Measurements from ENCODE around the gene FOXN1.

FOXN1 gene

GRCh38 chr17:28524476-28525424 lies 18.6 kb downstream of the FOXN1 start:
- no peak for DNase-seq

DNA sequence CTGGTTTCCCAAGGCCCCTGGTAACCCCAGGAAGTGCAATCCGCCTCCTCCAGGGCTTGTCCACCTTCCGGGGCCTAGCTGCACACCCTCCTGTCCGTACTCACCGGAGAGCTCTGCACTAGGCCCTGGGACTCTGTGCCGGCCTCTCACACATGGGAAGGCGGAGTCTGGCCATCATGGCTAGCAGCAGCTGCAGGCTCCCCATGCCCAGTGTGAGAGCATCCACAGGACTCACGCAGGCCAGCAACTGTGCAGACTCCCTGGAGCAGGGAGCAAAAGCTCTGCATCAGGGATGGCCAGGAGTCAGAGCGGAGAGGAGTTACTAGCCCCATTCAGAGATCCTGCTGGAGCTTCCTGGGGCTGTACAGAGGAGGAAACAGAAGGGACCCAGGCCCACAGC lies 20.2 kb downstream of the FOXN1 start:
- DNase-seq = no peak

- DNase-seq = no peak
Observed at GRCh38 chr17:28527181-28527681, 21.1 kb downstream of the FOXN1 start.

GRCh38 chr17:28527859-28528258 lies 21.7 kb downstream of the FOXN1 start:
- no peak for DNase-seq

GRCh38 chr17:28528327-28529012 lies 22.3 kb downstream of the FOXN1 start:
- no peak for DNase-seq

- no peak for DNase-seq
Observed at GRCh38 chr17:28529013-28529400, 22.9 kb downstream of the FOXN1 start.

DNA sequence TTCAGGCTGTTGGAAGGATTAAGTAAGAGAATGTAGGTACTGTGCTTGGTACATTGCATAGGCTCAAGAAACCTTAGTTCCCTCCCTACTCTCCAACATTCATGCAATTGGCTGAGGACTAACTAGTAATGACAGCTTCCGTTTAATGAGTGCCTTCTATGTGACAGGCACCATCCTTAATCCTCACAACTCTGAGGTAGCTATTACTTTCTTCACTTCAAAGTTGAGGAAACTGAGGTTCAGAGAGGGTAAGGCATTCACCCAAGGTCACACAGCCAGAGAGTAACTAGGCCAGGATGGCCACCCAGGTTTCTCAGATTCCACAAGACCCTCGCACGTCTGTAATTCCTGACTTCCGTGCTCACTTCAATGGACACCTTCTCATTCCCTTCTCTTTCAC lies 24.1 kb downstream of the FOXN1 start:
- DNase-seq = no peak

DNA sequence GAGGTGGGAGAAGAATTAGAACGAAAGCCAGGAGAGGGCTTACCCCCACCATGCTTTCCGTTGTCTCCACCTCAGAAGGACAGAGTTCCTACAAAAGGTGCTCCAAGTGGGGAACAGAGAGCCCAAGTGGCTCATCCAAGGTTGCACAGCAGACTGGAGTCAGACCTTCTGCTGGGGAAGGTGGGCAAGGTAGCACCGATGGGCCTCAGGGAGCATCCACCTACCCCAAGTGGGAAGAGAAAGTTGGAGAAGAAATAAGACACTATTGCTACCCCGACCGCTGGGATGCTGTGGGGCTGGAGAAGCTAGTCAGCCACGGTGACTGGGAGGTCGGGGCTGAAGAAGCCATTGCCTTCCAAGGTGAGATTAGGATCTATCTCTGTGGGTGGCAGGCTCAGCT lies 24.8 kb downstream of the FOXN1 start:
- no peak for DNase-seq

GRCh38 chr17:28532050-28532960 lies 26.2 kb downstream of the FOXN1 start:
- no peak for DNase-seq

- DNase-seq = no peak
Observed at GRCh38 chr17:28533091-28533807, 27.1 kb downstream of the FOXN1 start.

GRCh38 chr17:28534740-28535375 lies 28.7 kb downstream of the FOXN1 start:
- no peak for DNase-seq

DNA sequence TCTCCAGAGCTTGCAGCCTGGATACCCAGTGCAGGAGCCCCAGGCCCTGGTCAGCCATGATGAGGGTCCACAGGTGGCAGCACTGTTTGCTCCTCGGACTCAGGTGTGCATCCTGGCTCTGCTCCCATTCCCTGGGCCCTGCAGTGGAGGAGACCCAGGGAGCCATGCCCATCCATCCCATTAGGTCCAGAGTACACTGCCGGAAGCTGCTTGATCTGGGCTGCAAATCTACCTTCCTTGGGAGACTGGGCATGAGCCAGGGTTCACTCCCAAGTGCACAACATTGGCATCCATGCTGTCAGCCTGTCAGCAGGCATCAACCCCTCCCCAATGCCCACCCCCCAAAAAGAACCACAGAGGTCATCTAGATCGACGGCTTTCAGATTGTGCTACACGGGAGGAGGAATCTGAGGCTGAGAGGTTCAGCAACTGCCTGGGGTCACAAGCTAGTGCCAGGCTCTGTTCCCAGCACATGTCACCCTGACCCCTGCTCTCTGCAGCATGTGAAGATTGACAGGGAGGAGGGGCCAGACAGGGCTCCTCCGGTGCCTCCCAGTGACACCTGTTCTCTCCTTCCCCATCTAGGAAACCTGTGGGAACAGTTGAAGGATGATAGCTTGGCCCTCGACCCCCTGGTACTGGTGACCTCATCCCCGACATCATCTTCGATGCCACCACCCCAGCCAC lies 30.5 kb downstream of the FOXN1 start:
- no peak for DNase-seq

DNA sequence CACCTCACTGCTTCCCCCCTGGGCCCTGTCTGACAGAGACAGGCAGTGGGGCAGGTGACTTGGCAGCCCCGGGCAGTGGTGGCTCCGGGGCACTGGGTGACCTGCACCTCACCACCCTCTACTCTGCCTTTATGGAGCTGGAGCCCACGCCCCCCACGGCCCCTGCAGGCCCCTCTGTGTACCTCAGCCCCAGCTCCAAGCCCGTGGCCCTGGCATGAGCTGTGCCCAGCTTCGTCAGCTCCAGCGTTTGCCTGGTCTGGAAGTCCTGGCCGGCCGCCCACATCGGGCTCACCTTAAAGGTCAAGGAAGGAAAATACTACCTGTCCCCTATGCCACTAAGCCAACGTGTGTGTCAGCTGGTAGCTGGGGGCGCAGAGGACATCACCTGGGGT lies 31.1 kb downstream of the FOXN1 start:
- DNase-seq = no peak

GRCh38 chr17:28538296-28538895 lies 32.2 kb downstream of the FOXN1 start:
- DNase-seq = no peak

DNA sequence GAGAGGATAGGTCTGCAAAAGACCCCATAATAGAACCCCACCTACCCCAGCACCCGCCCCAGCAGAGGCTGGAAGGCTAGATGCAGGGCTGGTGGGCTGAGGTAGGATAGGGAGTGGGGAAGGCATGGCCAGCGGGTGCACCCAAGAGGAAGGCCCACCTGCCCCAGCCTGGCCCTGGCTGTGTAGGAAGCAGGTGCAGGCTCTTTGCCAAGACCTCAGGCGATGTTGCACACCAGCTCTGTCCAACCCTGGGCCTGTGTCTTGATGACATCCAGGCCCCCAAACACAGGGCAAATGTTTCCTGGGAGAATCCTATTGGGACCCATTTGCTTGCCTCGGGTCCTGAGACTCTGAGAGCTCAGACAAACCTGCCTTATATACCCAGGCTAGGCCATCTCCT lies 34.1 kb downstream of the FOXN1 start:
- DNase-seq = no peak

- DNase-seq = no peak
Observed at GRCh38 chr17:28541439-28541838, 35.3 kb downstream of the FOXN1 start.

DNA sequence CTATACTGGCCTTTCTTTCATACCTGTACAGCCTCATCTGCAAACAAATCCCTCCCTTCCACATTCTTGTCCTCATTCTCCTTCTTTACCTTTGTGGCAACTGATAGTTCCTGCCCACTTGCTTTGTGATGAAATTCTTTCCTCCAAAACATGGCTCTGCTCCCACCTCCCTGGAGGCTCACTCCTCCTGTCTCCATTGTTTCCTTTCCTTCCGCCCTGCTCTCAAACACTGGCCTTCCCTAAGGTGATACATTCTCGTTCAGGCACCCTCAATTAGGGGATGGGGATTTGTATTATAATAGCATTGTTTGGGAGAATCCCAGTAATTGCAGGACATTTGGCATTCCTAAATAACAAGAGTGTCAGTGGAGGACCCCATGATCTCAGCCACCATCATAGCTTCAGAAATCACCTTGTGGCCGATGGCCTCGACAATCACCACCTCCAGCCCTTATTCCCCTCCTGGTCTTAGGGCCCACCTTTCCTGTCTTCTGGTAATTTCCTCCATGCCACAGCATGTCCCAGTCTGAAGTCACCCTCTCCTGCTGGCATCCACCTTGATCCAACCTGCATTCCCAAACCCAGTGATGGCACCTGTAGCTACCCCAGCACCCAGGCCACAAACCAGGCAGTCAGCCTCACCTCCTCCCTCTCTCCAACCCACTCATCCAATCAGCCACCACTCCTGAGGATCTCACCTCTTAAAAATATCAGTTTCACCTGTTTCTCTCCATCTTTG lies 38.4 kb downstream of the FOXN1 start:
- no peak for DNase-seq

GRCh38 chr17:28545141-28545503 lies 39.0 kb downstream of the FOXN1 start:
- no peak for DNase-seq

All from amygdala (tissue), 56 donors.